NCI-H510A (cell line): ENCODE results near the gene SCAMP2.
A peak's percentile ranks its signal among the peaks of the same experiment; 100 is the strongest.
"Not testable (repeated sequence)": the region's sequence is repeated elsewhere in the genome, so short reads cannot be mapped to it uniquely, and the experiment has no call there.

ENCODE experiments used
- DNase-seq: peaks from one replicate; lab custom pipeline; 2025; lab: John Stamatoyannopoulos, UW

Gene SCAMP2

DNA sequence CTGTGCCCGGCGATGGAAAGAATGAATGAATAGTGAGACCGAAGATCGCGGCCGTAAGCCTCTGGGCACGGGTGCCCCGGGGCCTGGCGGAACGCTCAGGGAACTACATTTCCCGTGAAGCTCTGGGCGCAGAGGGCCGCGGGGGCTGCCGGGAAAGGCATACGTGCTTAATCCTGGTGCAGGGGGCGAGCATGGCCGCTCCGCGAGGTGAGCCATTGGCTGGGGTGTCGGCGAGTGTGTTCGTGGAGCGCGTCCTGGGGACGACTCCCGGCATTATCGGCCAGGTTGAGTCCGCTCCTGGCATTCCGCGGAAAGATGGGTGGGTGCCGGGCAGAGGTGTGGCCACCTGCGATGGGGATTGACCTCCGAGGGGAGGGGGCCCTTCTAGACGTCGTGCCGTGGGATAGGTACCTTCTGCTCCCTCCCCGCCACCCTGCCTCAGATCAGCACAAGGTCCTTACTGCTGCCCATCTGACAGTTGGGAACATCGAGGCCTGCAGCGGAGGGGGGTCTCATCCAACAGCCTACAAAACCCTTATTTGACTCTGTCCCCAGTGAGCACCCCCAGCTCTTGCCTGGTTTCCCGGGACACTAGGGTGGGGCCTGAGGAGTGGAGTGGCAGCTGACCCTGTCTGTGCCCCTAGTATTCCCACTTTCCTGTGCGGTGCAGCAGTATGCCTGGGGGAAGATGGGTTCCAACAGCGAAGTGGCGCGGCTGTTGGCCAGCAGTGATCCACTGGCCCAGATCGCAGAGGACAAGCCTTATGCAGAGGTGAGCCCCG, 16.9 kb upstream of the SCAMP2 start, which contains the start of gene MPI:
Gene MPI (plus strand): TSS at position 160 of the 782 bp plus-strand sequence. CDS start 32 bp downstream, at position 192.
- DNase-seq: peak; percentile 60

GRCh38 chr15:74889390-74889882, 16.3 kb upstream of the SCAMP2 start:
- no peak for DNase-seq

DNA sequence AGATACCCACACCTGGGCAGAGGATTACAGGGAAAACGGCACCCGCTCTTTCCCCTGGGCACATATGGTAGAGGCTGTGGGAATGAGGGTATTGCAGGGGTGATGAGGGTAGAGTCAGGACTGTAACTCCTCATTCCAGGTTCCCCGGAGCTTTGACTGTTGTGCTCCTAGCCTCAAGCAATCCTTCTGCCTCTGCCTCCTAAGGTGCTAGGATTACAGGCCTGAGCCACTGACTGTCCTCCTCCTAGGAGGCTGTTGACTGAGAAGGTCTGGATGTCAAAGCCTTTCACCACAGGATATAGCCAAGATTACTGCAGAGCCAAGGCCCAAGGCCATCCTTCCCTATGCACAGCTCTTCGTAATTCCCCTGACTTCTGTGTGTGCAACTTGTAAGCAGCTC, 15.6 kb upstream of the SCAMP2 start:
- no peak for DNase-seq

GRCh38 chr15:74887537-74888193, 14.5 kb upstream of the SCAMP2 start:
- DNase-seq: not testable (repeated sequence)

DNA sequence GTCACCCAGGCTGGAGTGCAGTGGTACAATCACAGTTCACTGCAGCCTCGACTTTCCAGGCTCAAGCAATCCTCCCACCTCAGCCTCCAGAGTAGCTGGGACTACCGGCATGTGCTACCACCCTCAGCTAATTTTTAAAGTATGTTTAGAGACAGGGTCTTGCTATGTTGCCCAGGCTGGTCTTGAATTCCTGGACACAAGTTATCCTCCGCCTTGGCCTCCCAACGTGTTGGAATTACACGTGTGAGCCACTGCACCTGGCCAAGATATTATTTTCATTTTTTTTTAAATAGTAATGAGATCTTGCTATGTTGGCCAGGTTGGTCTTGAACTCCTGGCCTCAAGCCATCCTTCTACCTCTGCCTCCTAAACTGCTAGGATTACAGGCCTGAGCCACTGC, 12.3 kb upstream of the SCAMP2 start:
- DNase-seq: no peak

DNA sequence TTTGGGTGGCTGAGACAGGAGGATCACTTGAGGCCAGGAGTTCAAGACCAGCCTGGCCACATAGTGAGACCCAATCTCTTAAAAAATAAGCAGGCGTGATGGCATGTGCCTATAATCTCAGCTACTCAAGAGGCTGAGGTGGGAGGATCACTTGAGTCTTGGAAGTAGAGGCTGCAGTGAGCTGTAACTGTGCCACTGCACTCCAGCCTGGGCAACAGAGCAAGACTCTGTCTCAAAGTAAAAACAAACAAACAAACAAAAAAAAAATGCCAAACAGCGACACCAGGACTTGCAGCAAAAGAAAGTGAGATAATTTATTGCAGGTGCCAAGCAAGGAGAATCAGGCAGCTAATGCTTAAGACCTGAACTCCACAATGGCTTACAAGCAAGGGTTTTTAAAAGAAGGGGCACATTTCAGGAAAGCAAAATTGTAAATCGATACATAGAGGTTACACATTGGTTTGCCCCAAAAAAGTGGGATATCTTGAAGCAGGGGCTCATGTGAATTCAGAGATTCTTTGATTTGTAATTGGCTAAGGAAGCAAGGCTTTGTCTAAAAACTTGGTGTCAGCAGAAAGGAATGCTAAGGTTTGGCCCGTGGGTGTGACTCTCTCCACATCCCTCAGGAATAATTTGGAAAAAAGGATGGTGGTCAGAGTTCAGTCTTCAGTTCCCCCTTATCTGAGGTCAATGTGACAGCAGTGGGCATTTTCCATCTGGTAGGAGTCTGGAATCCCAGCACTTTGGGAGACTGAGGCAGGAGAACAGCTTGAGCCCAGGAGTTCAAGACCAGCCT, 11.5 kb upstream of the SCAMP2 start:
- no peak for DNase-seq

- no peak for DNase-seq
Measured at GRCh38 chr15:74882528-74882927, 9.4 kb upstream of the SCAMP2 start.

DNA sequence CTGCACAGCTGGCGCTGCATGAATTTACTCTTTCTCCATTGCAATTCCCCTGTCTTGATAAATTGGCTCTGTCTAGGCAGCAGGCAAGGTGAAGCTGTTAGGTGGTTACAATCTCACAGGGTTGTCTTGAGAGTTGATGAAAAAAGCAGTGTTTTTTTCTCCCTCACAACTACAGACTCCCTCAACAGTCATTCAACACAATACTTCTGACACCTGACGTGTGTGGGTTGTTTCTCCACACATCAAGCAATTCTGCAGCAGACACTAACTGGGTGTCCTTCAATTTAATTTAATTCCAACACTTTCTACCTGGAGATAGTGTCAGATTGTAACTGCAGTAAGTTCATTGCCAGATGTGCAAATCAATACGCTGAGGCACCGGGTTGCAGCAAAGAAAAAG, 5.1 kb upstream of the SCAMP2 start:
- DNase-seq: no peak

DNA sequence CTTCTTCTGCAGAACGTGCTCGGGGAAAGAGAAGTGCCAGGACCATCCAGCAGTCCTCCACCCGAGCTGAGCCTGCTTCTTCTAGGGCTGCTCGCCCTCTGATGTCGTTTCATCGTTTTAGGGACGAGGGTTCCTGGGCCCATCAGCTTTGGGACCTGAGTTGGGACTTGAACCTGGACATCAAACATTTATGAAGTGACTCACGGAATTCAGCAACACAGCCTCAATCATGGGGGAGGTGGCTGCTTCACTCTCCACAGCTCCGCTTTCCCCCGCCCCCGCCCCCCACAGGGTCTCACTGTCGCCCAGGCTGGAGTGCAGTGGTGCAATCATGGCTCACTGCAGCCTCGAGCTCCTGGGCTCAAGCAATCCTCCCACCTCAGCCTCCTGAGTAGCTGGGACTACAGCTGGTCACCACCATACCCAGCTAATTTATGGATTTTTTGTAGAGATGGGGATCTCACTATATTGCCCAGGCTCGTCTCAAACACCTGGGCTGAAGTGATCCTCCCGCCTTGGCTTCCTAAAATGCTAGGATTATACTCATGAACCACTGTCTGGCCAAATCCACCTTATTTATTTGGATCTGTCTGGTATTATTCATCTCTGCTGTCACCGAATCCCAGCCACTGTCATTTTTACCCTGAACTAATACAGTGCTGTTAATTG, 725 bp upstream of the SCAMP2 start:
- DNase-seq: no peak

DNA sequence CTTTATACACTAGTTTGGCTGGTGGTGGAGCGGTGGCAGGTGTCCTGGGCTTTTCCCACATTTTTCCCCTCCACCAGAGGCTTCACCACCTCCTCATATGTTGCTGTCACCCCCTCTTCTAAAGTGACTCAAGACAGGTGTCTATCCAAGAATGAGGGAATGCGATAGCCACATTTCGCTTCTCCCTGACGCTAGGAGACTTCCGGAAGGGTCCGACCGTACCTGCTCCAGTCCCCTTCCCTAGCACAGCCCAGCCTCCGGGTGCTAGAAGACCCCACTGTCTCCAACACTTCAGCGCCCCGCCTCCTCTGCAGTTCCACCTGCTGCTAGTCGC, 496 bp downstream of the SCAMP2 start:
- no peak for DNase-seq

DNA sequence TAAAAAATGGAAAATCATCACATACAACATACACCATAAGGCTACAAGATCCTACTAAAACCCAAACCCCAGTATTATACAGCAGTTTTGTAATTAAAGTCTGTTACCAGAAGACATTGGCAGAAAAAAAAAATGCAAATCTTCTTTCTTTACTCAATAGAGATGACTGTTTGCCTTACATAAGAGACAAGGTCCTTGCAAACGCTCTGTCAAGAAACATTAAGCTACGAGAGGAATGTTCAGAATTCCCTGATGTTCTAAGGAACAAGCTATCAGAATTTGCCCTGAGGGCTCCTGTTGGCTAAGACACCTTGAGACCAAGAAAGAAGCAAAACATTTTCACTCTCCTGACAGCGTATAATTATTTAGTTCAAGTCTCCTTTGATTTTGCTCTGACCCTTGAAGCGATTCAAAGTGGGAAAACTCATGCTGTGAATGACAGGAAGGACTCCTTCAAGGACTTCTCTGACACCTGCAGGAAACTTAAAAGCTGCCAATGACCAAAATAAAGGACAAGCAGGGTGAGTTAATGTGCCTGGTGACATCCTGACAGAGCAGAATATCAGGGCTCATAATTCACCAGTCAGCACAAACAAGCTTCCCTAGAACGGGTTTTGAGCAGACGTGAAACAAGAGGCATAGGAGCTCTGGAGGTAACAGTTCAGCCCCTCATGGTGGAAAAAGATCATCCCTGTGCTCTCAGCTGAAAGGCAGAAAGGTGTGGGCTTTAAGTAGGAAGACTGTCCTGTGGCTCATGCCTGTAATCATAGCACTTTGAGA, 2.5 kb downstream of the SCAMP2 start:
- no peak for DNase-seq

DNA sequence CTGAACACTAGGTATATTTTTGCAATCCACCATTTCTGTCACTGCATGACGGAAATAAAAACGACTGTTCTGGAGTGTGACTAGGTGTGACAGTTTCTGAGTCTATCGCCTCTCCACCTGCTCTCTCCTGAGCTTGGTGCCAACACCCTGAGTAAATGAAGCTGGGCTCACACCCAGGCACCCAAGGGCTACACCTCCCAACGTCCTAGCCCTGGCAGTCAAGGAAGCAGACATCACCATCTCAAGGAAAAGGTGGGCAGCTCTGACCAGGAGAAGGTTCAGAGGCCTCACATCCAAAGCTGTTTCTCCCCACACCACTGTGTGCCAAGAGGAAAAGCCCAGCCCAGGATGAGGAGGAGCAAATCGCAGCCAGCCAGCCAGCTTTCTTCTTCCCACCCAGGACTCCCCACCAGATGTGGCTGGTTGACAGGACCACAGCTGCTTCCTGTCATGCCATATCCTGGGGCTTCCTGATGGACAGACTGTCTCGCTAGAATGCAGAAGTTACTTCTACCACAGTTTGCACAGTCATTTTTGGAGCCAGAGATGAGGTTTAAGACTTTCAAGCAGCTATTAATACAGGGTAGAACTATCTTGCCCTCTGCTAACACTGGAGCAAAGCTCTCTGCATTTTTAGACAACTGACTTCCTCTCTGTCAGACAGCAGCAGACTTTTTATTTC, 3.3 kb downstream of the SCAMP2 start:
- DNase-seq: no peak

- no peak for DNase-seq
Measured at GRCh38 chr15:74869372-74869725, 3.8 kb downstream of the SCAMP2 start.

- DNase-seq: no peak
Measured at GRCh38 chr15:74868059-74868458, 5.1 kb downstream of the SCAMP2 start.

DNA sequence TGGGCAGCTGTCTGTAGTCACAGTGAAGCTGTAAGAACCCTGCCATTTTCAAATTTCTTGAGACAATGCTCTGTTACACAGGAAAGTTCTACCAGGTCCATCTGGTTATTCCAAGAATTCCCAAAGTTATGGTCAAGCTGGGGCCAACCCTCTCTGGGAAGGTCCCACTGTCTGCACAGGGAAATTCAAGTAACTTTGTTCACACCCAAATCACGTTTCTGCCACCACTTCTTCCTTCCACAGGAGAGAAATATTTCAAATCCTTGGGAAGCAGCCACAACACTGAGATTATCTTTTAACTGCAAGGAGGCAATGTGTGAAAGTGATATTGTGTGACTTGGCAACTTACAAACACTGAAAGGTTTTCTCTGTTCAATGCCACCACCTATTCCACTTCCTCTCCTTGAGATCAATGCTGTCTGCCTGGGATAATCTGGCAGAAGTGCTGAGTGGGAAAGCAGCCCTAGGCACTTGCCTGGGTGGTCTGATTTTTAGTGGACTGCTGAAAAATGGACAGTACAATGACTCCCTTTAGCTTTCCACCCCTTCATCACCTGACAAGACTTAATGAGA, 5.6 kb downstream of the SCAMP2 start:
- DNase-seq: no peak

GRCh38 chr15:74866090-74866489, 7.1 kb downstream of the SCAMP2 start:
- DNase-seq: no peak

- DNase-seq: no peak
Measured at GRCh38 chr15:74865316-74865715, 7.8 kb downstream of the SCAMP2 start.

- no peak for DNase-seq
Measured at GRCh38 chr15:74864296-74864695, 8.9 kb downstream of the SCAMP2 start.

- DNase-seq: no peak
Measured at GRCh38 chr15:74863239-74864056, 9.7 kb downstream of the SCAMP2 start.

DNA sequence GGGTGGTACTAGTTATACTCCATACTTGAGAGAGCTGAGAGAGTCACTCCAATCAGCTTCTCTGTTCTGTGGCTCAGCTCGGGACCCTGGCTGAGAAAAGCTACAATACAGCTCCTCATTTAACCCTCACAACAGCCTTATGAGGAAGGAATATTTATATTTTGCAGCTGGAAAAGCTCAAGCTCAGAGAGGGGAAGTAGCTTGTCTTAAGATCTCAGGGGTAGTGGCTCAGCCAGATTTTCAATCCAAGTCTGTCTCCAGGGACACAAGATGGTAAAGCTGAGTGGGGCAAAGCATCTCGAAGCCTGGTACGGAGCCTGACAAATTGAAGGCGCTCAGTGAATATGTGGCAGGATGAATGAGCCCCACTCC, 14.8 kb downstream of the SCAMP2 start:
- DNase-seq: no peak
